HL-60/S4 treated with retinoic acid at 250 ng/mL for 4 days and 3 days (cell line): Measurements from ENCODE around the gene FMNL3.

Source experiments
- in situ Hi-C: fragments of 300-500 bp; cut with MboI; formaldehyde crosslinking; loops from 2 replicates; pipeline ENCODE4 v1.7.0; 2022; ENCODE audit warnings: low sequenced_read_pairs

The FMNL3 gene

DNA sequence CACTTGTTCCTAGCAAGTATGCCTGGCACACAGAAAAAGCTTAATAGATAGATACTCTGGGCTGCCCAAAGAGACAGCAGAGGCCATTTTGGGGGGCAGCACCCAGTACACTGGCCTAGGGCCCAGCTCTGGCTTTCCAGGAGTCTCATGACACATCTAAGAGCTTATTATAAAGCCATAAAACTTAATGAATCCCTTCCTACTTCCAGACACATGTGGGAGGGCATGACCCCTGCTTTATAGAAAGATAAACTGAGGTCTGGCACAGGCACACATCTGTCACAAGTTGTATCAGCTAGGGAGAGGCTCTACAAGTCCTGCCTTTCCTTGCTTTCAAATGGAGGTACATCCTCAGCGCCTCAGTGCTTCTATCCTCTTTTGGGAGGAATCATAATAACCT is 27.1 kb downstream of the FMNL3 start:
- in situ Hi-C loops: no loop called here

DNA sequence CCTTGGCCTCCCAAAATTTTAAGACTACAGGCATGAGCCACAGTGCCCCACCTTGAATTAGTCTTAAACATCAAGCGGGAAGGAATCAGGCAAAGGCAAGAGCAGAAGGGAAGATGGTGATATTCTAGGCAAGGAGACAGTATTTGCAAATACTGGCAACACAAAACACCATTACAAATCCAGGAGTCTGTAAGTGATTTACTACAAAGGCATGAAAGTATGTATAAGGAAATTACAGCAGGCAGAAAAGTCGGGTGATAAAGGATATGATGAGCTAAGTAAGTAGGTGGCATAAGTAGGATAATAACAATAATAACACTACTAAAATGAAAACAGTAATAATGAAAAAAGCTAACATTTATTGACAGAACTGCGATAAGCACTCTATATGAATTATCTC is 28.5 kb downstream of the FMNL3 start:
- in situ Hi-C loops: no loop called here

DNA sequence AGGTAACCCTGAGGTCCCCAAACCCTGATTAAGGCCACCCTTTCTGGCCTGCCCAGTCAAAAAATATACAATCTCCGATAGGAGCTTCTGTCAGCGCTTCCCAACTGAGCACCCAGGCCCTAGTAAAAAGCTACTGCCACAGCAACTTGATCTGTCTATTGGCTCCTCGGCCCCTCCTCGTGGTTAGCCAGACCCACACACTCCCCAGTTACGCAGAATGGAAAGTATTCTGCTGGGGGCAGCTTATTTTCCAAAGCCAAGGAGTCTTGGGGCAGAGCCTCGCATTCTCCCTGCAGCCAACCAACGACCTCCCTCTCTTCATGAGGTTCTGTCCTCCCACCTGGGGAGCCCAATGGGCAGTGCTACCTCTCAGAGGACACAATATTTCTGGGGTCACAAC is 32.1 kb downstream of the FMNL3 start:
- in situ Hi-C loops: no loop called here

DNA sequence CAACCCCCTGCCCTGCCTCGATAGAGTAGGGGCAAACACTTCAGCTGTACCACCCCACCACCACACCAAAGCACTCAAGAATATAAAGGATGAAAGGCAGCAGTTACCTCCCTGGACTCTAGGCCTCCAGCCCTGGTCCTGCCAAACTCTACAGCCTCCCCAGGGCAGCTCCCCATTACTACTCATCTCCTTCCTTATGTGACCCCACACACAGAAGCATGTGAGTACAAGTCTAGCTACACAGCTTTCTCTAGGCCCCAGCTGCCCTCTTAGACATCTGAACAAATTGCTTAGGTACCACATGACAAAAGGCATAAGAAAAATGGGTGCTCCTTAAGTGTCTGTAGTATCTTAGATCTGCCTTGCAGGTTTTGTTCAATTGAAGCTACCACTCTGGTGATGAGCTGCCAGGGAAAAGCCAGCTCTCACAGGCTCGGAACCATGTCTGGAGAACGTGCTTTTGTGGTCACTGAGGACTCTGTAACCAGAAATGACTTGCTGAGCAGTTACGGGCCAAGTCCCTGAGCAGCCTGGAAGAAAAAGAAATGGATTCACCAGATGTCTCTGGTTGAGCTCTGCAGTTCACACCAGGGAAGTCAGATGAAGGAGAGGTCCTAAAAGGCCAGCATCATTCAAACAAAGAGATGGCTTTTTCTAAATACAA is 32.8 kb downstream of the FMNL3 start:
- in situ Hi-C loops: no loop called here

DNA sequence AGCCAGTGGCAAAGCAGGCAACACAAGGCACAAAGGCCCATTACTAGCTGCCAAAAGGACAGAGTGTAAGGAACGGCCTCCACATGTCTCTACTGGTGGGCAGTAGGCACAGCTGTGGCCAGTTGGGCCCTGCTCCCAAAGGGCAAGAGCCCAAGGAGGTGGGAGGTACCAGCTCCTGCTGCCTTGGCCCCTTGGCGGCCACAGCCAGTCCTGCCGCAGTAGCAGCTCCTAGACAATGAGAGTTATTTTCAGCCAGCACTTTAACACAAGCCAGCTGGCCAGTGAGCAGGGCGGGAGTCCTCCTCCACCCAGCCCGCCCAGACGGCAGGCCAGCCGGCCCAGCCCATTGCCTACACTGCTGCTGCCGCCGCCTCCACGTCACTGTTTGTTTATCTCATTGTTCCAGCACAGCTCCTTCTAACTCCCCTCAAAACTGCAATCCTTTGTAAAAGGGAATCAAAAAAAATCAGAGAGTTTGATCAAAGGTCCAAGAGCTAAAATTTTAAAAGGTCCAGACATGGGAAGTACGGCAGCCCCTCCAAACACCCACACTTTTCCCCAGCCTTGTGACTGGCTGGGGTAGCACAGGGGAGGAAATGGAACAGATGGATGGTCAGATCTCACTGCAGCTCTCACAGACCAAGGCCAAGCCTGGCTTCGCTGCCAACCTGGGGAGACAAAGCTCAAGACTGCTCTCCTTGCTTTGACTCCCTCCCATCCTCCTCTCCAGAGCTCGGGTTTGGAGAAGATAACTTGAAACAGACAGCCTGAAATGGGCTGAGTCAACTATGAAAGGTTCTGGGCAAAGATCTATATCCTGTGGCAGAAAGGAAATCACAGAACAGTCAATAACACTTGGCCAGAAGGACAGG is 33.5 kb downstream of the FMNL3 start:
- in situ Hi-C loops: no loop called here

DNA sequence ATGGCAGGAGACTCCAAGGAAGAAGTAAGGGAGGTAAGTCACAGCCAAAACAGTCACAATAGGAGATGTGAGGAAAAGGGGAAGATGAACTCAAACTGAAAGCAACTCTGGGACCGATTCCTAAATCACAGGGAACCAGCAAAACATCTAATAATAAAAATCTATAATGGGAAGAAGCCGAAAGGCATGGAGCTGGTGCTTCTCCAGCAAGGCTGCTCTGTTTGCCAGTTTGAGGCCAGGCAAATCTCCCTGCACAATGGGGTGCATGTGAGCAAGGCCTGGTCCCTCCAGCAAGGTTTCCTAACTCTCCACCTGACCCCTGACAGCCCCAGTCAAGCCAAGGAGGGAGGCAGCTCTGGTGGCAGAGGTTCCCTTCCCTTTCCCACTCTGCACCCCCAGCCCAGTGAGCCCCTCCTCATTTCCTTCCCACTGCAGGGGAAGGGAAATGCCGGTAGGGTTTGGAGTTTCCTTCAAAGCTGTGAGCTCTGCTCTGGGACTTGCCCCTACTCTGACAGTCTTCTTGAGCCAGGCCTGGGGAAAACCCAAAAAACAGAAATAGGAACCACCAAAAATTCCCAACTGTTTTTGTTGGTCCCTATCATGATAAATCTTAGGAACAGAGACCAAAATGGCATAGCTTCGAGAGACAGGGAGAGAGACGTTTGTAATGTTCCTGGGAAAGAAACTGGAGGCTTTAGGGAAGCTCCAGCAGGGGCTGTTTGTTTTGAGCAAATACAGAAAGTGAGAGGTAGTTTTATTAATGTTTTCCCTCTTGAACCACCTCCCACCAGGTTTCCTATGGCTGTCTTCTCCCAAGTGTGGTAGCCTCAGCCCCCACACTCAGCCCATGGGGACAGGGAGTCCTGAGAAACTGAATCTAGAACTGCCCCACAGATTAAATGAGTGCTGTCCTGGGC is 34.6 kb downstream of the FMNL3 start:
- in situ Hi-C loops: no loop called here

DNA sequence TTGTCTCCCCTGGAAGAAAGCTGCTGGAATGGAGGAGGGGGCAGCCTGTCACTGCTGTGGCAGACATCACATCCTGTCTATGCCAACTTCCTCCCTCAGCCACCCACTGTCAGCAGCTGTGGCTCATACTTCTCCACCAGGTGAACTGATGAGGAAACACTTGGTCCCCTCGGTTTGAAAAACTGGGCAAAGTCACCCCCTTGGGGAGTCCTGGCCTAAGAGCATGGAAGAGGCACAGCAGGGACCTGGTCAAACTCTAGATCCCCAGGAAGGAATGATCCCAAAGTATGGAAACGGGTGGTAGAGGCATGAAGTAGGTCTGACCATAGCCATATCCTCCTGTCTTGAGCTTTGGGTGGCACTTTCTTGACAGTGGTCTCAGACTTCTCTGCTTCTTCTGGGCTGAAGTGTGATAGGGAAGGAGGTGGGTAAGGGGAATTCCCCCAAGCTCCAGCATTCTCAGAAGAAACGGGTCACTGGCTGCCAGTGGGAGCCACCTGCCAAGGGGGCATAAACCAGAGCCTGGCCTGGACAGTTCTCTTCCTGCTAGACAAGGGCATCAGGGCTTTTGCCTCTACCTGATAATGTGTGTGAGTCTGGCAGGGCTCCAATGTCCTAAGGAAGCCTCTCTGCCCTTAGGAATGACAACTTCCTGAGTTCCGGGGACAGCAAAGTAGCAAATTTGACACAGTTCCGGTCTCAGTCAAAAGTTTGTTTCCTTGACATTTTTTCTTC is 36.0 kb downstream of the FMNL3 start:
- in situ Hi-C loops: no loop called here

DNA sequence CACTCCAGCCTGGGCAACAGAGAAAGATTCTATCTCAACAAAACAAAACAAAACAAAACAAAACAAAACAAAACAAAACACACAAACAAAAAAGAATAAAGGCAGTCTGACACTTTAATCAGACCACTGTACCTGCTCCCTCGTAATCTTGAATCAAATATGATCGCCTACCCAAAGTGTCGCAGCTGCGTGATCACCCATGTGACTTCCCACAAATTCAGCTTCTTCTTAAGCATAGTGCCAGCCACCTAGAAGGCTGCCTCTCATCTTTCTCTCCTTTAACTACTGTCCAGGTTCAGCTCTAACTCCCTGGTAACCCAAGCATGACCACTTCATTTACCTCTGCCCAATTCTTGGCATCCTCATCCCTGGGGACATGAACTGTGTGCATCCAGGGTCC is 37.4 kb downstream of the FMNL3 start:
- in situ Hi-C loops: no loop called here

DNA sequence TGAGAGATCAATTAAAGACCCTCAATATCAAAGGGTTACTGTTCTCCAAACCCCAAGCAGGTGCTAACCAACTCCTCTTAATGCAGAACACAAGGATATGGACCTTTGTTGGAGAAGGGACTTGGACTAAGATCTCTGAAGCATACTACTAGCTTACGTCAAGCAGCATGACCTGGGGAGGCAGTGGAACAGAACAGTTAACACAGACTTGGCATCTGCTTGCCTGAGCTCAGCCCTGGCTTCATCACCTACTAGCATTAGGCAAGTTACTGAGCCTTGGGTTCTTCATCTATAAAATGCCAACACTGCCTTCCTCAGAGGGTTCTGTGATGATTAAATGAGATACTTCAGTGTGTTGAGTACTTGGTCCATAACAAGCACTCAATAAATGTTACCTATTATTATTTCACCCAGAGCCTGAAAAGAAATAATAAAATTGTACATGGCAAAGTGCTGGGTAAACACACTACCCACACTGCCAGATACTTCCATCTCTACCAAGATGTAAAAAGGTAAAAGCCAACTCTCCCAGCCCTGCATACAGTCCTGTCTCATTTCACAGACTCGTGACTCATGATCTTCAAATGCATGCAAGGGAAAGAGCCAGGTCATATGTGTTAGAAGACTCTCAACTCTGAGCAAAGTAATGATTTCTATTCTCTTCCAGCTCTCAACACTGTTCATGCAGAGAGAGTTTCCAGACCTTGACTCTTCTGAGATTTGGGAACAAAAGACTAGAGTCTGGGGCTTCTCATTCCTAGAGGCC is 39.7 kb downstream of the FMNL3 start:
- in situ Hi-C loops: no loop called here

DNA sequence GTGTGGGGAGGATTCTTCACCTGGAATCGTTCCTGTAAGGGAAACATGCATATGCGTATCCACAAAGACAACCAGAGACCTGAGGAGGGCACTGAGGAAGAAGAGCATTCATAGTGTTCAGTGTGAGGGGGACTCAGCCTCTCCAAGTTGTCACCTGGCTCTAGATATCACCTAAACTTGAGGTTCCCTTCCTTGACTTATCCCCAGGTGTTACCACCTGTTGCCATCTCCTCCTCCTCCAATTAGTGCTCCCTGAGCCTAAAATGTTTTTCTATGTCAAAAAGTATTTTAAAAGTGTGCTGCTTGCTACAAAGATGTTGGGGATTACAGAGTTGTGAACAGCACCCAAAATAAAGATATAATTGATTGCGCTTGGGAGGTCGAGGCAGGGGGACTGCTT is 41.0 kb downstream of the FMNL3 start:
- in situ Hi-C loops: no loop called here

DNA sequence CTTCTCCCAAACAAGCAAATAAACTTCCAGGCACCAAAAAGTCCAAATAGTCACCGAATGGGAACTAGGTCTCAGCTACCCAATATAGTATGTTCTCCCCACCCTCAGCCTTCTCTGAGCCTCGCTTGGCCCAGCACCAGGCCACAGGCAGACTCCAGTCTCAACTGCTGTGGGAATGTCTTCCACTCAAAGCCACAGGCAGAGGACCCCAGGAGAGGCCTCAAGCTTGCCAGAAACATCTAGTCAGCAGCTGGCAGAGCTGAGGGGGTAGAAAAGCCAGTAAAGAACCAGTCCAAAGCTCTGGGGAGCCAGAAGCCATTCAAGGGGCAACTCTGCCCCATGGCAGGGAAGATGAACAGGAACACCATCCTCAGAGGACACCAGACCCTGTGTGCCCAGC is 41.8 kb downstream of the FMNL3 start:
- in situ Hi-C loops: no loop called here

DNA sequence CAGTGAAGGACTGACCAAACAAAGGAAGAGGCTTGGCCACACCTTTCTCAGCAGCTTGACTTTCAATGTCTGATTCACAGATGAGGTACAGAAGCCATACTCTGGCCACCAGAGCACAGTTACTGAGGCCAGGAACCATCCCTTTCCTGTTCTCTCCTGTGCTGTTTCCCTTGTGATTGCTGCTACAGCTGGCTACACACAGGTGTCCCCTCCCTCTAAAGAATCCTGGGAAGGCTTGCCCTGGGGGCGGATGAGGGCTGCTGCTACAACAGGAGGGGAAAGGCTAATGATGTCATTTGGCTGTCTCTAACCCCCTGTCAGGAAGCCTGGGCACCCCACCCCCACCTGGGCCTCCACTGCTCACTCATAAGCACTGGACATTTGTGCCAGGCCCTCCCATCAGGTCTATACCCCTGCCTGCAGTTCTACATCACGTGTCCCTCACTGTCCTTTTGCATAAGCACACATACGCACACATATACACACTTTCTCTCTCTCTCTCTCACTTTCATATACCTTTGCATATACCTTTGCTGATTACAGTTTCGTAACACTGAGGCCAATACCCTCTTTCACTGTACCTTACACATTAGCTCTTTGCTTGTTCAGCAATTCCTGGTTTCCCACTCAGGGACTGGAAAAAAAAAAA is 42.5 kb downstream of the FMNL3 start:
- in situ Hi-C loops: no loop called here

DNA sequence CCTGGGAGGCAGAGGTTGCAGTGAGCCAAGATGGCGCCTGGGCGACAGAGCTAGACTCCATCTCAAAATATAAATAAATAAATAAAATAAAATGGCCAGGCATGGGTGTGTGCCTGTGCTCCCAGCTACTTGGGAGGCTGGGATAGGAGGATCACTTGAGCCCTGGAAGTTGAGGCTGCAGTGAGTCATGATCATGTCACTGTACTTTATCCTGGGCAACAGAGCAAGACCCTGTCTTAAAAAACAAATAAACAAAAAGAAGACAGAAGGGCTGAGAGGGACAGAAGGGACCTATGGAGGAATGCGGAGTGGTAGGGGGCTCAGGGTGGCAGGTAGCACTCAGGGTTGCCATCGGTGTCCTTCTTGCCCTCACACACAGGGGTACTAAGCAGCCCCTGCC is 43.0 kb downstream of the FMNL3 start:
- in situ Hi-C loops: no loop called here

DNA sequence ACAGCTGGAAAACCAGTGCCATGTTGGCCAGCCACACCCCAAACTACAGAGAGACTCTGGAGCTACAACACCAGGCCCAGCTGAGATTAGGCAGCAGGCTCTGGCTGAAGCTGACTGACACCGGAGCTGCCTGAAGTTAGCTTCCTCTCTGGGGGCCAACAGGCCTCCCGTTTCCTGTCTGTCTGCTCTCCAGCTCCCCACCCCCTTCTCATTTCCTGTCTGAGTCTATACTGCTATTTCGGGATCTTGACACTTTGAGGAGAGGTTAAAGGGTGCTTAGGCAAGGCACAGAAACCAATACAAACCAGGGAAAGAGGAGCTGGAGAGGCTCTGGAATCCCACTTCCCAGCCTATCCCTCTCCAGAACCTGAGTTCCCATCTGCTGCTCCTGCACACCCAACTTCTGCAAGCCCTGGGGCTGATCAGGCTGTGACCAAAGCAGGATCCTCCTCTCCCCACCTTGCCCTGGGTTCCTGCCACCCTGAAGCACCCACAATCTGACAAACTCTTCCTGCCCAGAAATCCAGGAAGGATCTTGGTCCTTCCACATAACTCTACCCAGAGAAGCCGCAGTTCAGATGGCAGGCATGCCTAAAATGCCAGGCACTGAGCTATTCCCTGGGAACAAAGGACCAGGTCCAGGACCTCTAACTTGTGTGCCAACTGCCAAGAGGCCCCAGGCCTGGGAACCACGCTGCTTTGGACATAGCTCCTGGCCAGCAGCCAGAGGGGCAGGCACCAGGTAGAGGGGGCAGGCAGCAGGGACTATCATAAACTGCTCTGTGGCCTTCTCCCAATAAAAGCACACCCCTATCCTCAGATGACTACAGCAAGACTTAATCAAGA is 44.0 kb downstream of the FMNL3 start:
- in situ Hi-C loops: no loop called here

DNA sequence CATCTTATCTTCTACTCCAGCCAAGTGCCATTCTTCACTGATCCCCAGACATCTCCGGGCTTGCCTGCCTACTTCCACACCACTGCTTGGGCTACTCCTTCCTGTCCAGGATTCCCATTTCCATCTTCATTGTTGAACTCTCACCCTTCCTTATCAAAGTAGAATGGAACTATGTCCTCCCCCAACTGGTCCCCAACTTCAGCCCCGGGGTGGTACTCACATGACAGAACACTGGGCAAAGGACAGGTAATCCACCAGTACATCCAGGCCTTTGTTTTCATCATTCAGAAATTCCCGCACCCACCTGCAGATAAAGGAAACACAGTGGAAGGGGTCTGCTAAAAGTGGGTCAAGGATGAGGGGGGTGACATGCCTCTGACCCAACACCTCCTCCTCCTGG is 45.5 kb downstream of the FMNL3 start:
- in situ Hi-C loops: no loop called here

DNA sequence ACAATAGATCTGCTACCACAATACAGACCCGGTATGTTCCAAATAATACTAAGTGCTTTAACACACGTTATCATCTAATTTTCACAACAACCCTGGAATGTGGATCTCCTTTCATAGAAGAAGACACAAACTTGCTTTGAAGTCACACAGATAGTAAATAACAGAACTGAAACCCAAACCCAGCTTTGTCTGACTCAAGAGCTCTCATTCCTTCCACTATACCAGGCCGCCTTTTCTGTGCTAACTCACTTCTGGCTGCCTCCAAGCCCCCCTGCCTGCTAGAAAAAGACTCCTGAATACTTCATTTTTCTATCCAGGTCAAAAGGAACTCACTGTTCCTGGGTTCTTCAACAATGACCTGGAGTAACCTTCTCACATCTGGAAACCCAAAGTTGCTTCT is 46.0 kb downstream of the FMNL3 start:
- in situ Hi-C loops: no loop called here

DNA sequence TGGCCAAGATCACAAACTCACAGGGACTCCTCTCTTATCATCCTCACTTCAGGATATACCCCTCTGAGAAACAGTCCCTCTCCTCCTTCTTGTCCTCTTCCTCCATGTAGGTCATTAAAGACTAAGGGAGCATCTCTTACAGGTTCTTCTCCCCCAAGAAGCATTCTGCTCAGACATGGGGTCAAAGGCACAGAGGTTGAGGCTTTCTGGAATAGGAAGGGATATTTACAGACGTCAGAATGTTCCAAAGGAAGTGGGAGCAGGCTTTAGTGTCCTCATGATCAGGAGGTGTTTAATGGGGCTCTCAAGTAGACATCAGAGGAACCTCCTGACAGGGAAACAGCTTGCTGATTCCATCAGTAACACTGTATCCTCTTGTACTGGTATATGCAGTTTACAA is 47.5 kb downstream of the FMNL3 start:
- in situ Hi-C loops: no loop called here

DNA sequence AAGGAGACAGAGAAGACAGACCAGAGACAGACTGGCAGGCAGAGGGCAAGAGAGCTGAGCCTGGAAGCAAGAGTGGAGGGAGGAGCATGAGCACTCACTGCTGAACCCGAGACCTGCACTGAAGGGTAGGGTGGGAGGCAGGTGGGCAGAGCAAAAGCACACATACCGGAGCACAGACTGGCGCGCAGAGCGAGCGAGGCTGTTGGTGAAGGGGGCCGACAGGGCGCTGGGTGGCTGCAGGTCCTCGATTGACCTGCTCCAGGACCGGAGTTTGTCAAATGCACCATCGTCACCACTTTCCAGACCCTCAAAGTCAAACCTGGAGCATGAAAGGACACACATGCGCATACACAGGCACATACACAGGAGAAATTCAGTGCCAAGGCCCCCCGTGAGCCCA is 48.9 kb downstream of the FMNL3 start:
- in situ Hi-C loops: no loop called here
